ENCODE results near the gene SYCP2L. TPM values are rescaled to one million over a fixed set of nuclear protein-coding genes. Genes with fewer than 3 reads are reported as not detected.

The SYCP2L gene
- total and polyA plus RNA-seq, 3 donors from 2014 or later: 5.4 to 8.7 (median 6.9) TPM

- no peak for DNase-seq
- no peaks in the 10 kb centered on the region for H3K27me3 ChIP-seq
- no peak overlapping the region for H3K4me3 ChIP-seq
- H3K27ac ChIP-seq: peak overlapping the region in 1 of 2 donors; percentile 21
- intact Hi-C loops (cut with DNase I; ENCODE audit: low total_unique reads): no loop called here
- TF ChIP-seq CTCF (IDR thresholded peaks at IDR 0.05): no peak
- no peak for TF ChIP-seq POLR2A (IDR thresholded peaks at IDR 0.05)
- peaks cover 28% of the 10 kb centered on the region for H3K4me1 ChIP-seq
- no peaks in the 10 kb centered on the region for H3K9me3 ChIP-seq
- 73 to 77% methylated on average over 3 of the region's 3 CpGs for WGBS, 2 donors
- no peaks in the 10 kb centered on the region for H3K36me3 ChIP-seq (ENCODE audit: low read depth, missing control alignments)
Measured at GRCh38 chr6:11017090-11017489, 130.2 kb downstream of the SYCP2L start.

DNA sequence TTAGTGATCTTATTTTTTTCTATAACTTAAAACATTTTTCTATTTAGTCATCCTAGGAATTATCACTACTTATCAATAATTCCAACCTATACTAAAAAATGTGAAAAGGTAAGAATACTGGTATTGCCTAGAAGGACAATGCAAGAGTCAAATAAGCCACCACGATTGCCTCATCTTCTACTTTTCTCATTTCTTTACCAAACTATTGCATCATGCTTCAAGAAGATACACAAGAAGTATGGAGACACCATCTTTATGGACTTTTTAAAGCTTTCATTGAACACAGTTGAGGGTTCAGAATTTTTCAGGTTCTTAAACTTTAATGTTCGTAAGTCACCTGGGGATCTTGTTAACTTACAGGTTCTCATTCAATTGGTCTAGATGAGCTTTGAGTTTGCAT lies 131.4 kb downstream of the SYCP2L start:
- no peaks in the 10 kb centered on the region for H3K27me3 ChIP-seq
- H3K4me1 ChIP-seq: peaks cover 29% of the 10 kb centered on the region
- H3K4me3 ChIP-seq: no peak overlapping the region
- no peaks in the 10 kb centered on the region for H3K9me3 ChIP-seq
- no peak for DNase-seq
- no peak overlapping the region for H3K27ac ChIP-seq
- intact Hi-C loops (cut with DNase I; ENCODE audit: low total_unique reads): no loop called here
- WGBS, 2 donors: 86 to 92% methylated on average over 2 of the region's 2 CpGs
- TF ChIP-seq CTCF (IDR thresholded peaks at IDR 0.05) (no peak), POLR2A (IDR thresholded peaks at IDR 0.05) (no peak)
- no peaks in the 10 kb centered on the region for H3K36me3 ChIP-seq (ENCODE audit: low read depth, missing control alignments)

DNA sequence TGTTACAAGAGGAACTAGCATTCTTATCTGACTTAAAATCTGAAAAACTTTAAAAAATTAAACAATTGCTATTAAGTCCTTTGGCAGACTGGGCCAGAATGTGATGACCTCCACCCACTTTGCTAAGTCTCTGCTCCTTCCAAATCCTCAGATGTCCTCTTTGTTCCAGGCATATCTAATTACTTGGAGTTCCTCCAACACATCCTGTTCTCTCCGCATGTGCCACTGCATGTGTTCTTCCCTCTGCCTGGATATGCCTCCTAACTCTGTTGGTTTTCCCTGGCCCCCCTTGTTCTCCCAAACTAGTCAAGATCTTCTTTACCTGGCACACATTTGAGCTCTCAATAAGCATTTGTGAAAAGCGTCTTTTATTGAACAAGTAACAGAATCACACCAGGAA lies 134.2 kb downstream of the SYCP2L start:
- Histone ChIP-seq H3K36me3 (ENCODE audit: low read depth, missing control alignments) (no peaks in the 10 kb centered on the region), H3K27me3 (no peaks in the 10 kb centered on the region), H3K4me1 (peaks cover 29% of the 10 kb centered on the region), H3K9me3 (no peaks in the 10 kb centered on the region), H3K4me3 (no peak overlapping the region), H3K27ac (peak overlapping the region in 1 of 2 donors; percentile 73)
- WGBS, 2 donors: 27 to 36% methylated on average over 2 of the region's 2 CpGs
- no peak for DNase-seq
- TF ChIP-seq POLR2A (IDR thresholded peaks at IDR 0.05): no peak
- TF ChIP-seq CTCF (IDR thresholded peaks at IDR 0.05): no peak
- intact Hi-C loops (cut with DNase I; ENCODE audit: low total_unique reads): no loop called here

- TF ChIP-seq POLR2A (IDR thresholded peaks at IDR 0.05) (no peak), CTCF (IDR thresholded peaks at IDR 0.05) (no peak)
- no peak overlapping the region for H3K4me3 ChIP-seq
- 48 to 55% methylated on average over 7 of the region's 7 CpGs for WGBS, 2 donors
- no peaks in the 10 kb centered on the region for H3K36me3 ChIP-seq (ENCODE audit: low read depth, missing control alignments)
- DNase-seq: no peak
- H3K9me3 ChIP-seq: no peaks in the 10 kb centered on the region
- no peaks in the 10 kb centered on the region for H3K27me3 ChIP-seq
- intact Hi-C loops (cut with DNase I; ENCODE audit: low total_unique reads): no loop called here
- peak overlapping the region; percentile 18 to 73 for H3K27ac ChIP-seq
- peaks cover 25% of the 10 kb centered on the region for H3K4me1 ChIP-seq
Measured at GRCh38 chr6:11021714-11022113, 134.9 kb downstream of the SYCP2L start.

DNA sequence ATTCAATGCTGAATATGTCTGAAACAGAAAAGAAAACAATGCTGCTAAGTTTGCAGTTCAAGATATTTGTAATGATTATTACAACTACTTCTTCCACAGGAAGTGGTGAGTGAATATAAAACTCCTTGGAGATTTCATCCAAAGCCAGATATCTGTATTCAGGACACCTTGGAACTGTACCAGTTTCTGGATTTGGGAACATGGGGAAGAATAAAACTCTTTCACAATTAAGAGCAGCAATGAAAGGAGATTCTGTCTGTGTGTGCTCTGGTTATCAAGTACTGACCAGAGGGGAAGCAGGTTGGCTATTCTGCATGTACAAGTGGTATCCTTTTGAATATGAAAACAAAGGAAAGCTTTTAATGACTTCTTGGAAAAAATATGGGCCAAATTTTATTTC lies 136.2 kb downstream of the SYCP2L start:
- H3K4me3 ChIP-seq: no peak overlapping the region
- DNase-seq: no peak
- no peaks in the 10 kb centered on the region for H3K27me3 ChIP-seq
- H3K27ac ChIP-seq: peak overlapping the region in 1 of 2 donors; percentile 73
- no peaks in the 10 kb centered on the region for H3K9me3 ChIP-seq
- TF ChIP-seq POLR2A (IDR thresholded peaks at IDR 0.05): no peak
- no peak for TF ChIP-seq CTCF (IDR thresholded peaks at IDR 0.05)
- intact Hi-C loops (cut with DNase I; ENCODE audit: low total_unique reads): no loop called here
- H3K4me1 ChIP-seq: peaks cover 18% of the 10 kb centered on the region
- no peaks in the 10 kb centered on the region for H3K36me3 ChIP-seq (ENCODE audit: low read depth, missing control alignments)

Data from testis (tissue), 3 donors.